ENCODE data around the gene EIF4B.

DNA sequence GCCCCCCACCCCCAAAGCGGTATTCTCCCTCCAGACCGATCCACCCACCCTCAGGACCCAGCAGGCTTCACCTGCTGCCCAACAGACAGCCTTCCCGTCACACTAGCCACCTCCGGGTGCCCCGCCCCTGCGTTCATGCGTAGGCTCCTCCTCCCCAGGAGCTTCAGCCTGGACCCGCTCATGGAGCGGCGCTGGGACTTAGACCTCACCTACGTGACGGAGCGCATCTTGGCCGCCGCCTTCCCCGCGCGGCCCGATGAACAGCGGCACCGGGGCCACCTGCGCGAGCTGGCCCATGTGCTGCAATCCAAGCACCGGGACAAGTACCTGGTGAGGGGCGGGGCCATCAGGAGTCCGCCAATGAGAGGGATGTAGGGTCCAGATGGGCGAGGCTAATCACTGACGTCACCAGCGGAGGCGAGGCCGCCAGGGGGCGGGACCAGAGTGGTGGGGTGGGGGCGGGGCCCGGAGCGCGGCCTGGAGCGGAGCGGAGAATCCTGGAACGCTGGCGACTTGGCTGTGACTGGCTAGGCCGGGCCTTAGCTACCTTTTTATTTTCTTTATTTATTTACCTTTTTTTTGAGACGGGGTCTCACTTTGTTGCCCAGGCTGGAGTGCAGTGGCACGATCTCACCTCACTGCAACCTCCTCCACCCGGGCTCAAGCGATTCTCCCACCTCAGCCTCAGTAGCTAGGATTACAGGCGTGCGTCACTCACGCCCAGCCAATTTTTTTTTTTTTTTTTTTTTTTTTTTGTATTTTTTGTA, 48.0 kb downstream of the EIF4B start:
- TF ChIP-seq, protein P1, sequence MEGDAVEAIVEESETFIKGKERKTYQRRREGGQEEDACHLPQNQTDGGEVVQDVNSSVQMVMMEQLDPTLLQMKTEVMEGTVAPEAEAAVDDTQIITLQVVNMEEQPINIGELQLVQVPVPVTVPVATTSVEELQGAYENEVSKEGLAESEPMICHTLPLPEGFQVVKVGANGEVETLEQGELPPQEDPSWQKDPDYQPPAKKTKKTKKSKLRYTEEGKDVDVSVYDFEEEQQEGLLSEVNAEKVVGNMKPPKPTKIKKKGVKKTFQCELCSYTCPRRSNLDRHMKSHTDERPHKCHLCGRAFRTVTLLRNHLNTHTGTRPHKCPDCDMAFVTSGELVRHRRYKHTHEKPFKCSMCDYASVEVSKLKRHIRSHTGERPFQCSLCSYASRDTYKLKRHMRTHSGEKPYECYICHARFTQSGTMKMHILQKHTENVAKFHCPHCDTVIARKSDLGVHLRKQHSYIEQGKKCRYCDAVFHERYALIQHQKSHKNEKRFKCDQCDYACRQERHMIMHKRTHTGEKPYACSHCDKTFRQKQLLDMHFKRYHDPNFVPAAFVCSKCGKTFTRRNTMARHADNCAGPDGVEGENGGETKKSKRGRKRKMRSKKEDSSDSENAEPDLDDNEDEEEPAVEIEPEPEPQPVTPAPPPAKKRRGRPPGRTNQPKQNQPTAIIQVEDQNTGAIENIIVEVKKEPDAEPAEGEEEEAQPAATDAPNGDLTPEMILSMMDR (conservative IDR thresholded peaks at IDR 0.05), result no peak
- no peak for TF ChIP-seq EZH2 (IDR thresholded peaks at IDR 0.05; ENCODE audit: low read depth)
